ENCODE data around the gene PHLDB3. TPM values are rescaled to one million over a fixed set of nuclear protein-coding genes. Genes with fewer than 3 reads are reported as not detected.
"Not testable (repeated sequence)": the region's sequence is repeated elsewhere in the genome, so short reads cannot be mapped to it uniquely, and the experiment has no call there.

Gene PHLDB3
- total RNA-seq, 4 donors from 2014 or later, result 45.3 to 92.8 (median 61.9) TPM

DNA sequence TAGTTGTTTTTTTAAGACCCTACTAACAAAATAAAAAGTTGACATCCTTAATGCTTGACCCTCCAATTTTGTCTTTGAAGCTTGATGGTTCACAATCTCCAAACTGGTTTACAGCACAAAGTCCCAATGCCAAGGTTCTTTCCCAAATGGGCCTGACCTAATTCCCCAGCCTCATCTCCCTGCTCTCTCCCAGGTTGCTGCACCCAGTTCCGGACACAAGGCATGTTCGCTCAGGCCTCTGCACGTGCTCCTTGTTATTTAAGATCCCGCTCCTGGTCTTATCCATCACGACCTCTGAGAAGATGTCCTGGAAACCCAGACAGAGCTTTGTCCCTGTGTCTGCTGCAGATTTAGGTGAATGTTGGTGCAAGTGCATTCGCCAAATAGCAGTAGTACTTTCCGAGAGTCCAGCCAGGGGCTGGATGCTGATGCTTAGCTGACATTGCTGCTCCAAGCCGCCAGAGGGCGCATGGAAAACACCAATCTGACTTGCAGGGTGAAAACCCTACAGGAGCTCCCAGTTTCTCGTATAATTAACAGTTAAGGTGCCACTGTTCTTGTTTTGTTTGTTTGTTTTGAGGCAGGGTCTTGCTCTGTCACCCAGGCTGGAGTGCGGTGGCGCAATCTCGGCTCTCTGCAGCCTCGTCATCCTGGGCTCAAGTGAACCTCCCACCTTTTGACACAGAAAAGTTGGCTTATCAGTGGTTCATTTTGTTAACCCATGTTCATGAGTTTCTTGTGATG is 57.6 kb downstream of the PHLDB3 start:
- 14 to 22% methylated on average over 11 to 14 of the region's 14 CpGs for WGBS, 2 donors
- no peaks in the 10 kb centered on the region for H3K9me3 ChIP-seq
- intact Hi-C loops (cut with DNase I), result loop anchor here (5.0 kb wide), 1 partner anchor 75 kb away; no protein-coding TSS in a partner anchor
- peaks cover 0 to 23% (median 2%) of the 10 kb centered on the region in 3 donors for H3K4me1 ChIP-seq
- no peaks in the 10 kb centered on the region for H3K27me3 ChIP-seq
- no peak for DNase-seq
- TF ChIP-seq POLR2A (IDR thresholded peaks at IDR 0.05) (no peak), CTCF (IDR thresholded peaks at IDR 0.05) (peak; percentile 93 to 98 (median 97))
- no peak overlapping the region for H3K27ac ChIP-seq
- no peak overlapping the region for H3K4me3 ChIP-seq
- H3K36me3 ChIP-seq, result no peaks in the 10 kb centered on the region

GRCh38 chr19:43445426-43445825 is 59.1 kb downstream of the PHLDB3 start:
- Histone ChIP-seq H3K27ac (no peak overlapping the region), H3K27me3 (no peaks in the 10 kb centered on the region), H3K36me3 (no peaks in the 10 kb centered on the region), H3K4me1 (peaks cover 0 to 13% (median 2%) of the 10 kb centered on the region in 3 donors), H3K4me3 (no peak overlapping the region), H3K9me3 (no peaks in the 10 kb centered on the region)
- no peak for DNase-seq
- intact Hi-C loops (cut with DNase I), result loop anchor here (5.0 kb wide), 1 partner anchor 77 kb away; no protein-coding TSS in a partner anchor
- TF ChIP-seq CTCF (IDR thresholded peaks at IDR 0.05), result no peak
- no peak for TF ChIP-seq POLR2A (IDR thresholded peaks at IDR 0.05)
- WGBS, 2 donors, result 96 to 97% methylated on average over 2 of the region's 2 CpGs

- H3K4me3 ChIP-seq, result no peak overlapping the region
- no peaks in the 10 kb centered on the region for H3K9me3 ChIP-seq
- H3K27me3 ChIP-seq, result no peaks in the 10 kb centered on the region
- no peak for TF ChIP-seq POLR2A (IDR thresholded peaks at IDR 0.05)
- TF ChIP-seq CTCF (IDR thresholded peaks at IDR 0.05), result no peak
- no peak overlapping the region for H3K27ac ChIP-seq
- intact Hi-C loops (cut with DNase I), result loop anchor here (5.0 kb wide), 1 partner anchor 78 kb away; no protein-coding TSS in a partner anchor
- H3K4me1 ChIP-seq, result peaks cover 0 to 11% (median 2%) of the 10 kb centered on the region in 3 donors
- WGBS, 2 donors, result 86 to 88% methylated on average over 10 to 14 of the region's 15 CpGs
- no peak for DNase-seq
- no peaks in the 10 kb centered on the region for H3K36me3 ChIP-seq
Measured at GRCh38 chr19:43444531-43445287, 59.8 kb downstream of the PHLDB3 start.

- DNase-seq, result not testable (repeated sequence)
- 91 to 92% methylated on average over 9 of the region's 9 CpGs for WGBS, 2 donors
Measured at GRCh38 chr19:43444091-43444490, 60.5 kb downstream of the PHLDB3 start.

DNA sequence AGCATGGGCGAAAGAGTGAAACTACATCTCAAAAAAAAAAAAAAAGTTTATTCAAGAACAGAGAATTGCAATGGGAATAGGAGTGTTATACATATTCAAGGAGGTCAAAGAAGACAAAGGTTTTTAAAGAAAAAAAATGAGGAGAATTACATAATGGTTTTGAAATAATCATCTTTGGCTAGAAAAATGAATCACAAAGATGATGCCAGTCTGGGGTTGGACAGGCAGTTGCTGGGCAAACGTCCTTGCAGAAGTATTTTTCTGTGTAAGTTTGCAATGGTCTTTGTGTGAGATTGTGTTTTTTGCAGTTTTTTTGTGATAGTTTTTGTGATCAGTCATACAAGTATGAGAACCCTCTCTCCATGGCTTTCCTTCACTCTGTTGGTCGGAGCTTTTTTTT is 62.8 kb downstream of the PHLDB3 start:
- H3K9me3 ChIP-seq, result no peaks in the 10 kb centered on the region
- no peaks in the 10 kb centered on the region for H3K36me3 ChIP-seq
- no peak for DNase-seq
- no peak overlapping the region for H3K4me3 ChIP-seq
- no peaks in the 10 kb centered on the region for H3K27me3 ChIP-seq
- H3K27ac ChIP-seq, result no peak overlapping the region
- H3K4me1 ChIP-seq, result peaks cover 6 to 24% (median 14%) of the 10 kb centered on the region in 3 donors
- TF ChIP-seq CTCF (IDR thresholded peaks at IDR 0.05), result no peak
- no peak for TF ChIP-seq POLR2A (IDR thresholded peaks at IDR 0.05)
- intact Hi-C loops (cut with DNase I), result no loop called here
- WGBS, 2 donors, result 31 to 34% methylated on average over 3 of the region's 3 CpGs

More at GRCh38 chr19:43444091-43444490, 60.5 kb downstream of the PHLDB3 start:
- H3K27me3 ChIP-seq; intact Hi-C loops (cut with DNase I); H3K4me3 ChIP-seq; H3K36me3 ChIP-seq; H3K27ac ChIP-seq; H3K9me3 ChIP-seq: not testable (repeated sequence)
- H3K4me1 ChIP-seq, result peaks cover 0 to 17% (median 3%) of the 10 kb centered on the region in 3 donors

Measured in esophagus squamous epithelium (tissue), 5 donors.